ENCODE results near the gene FN3KRP.
"Not testable (repeated sequence)": the region's sequence is repeated elsewhere in the genome, so short reads cannot be mapped to it uniquely, and the experiment has no call there.

Gene FN3KRP

GRCh38 chr17:82756166-82756565 is 39.7 kb downstream of the FN3KRP start:
- TF ChIP-seq, protein P1, sequence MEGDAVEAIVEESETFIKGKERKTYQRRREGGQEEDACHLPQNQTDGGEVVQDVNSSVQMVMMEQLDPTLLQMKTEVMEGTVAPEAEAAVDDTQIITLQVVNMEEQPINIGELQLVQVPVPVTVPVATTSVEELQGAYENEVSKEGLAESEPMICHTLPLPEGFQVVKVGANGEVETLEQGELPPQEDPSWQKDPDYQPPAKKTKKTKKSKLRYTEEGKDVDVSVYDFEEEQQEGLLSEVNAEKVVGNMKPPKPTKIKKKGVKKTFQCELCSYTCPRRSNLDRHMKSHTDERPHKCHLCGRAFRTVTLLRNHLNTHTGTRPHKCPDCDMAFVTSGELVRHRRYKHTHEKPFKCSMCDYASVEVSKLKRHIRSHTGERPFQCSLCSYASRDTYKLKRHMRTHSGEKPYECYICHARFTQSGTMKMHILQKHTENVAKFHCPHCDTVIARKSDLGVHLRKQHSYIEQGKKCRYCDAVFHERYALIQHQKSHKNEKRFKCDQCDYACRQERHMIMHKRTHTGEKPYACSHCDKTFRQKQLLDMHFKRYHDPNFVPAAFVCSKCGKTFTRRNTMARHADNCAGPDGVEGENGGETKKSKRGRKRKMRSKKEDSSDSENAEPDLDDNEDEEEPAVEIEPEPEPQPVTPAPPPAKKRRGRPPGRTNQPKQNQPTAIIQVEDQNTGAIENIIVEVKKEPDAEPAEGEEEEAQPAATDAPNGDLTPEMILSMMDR (conservative IDR thresholded peaks at IDR 0.05; ENCODE audit: low read depth, low read length): no peak
- DNase-seq (ENCODE audit: low read depth): no peak
- no peak overlapping the region for H3K4me3 ChIP-seq (ENCODE audit: low read depth, low read length)

DNA sequence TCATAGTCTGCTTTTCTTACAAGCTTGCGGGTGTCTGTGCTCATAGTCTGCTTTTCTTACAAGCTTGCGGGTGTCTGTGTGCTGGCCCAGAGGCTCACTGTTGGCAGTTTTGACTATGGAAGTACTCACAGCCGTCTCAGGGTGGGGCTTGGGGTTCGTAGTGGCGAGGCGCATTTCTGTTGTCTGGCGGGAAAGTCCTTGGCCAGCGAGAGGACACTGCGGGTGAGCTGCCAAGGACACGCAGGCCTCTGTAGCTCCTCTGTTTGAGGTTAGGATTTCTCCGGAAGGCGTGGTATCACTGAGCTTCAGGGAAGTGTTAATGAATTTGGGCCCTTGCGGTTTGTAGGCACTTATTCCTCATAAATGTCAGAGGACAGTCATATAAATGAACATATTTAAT is 48.9 kb downstream of the FN3KRP start:
- TF ChIP-seq, protein P1 (conservative IDR thresholded peaks at IDR 0.05; ENCODE audit: low read depth, low read length): no peak
- DNase-seq (ENCODE audit: low read depth): no peak
- H3K4me3 ChIP-seq (ENCODE audit: low read depth, low read length): no peak overlapping the region

DNA sequence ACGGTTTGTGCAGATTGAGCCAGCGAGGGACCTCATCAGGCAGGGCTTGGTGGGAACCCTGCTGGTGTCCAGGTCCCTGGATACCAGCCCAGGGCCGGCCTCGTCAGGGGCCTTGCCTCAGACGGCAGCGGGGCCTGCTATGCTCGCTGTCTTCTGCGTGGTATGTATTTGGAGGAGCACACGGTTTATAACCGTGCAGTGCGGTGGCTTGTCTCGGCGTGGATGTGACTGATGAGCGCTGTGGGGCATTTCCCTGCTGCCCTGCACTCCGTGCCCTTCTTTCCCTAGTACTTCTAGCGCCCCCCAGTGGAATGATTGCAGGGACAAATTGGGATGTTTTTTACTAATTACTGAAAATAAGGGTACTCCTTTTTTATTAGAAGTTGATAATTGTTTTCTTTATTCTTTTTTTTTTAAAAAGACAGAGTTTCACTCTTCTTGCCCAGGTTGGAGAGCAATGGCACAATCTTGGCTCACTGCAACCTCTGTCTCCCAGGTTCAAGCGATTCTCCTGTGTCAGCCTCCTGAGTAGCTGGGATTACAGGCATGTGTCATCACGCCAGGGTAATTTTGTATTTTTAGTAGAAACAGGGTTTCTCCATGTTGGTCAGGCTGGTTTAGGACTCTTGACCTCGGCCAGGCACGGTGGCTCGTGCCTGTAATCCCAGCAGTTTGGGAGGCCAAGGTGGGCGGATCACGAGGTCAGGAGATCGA is 50.7 kb downstream of the FN3KRP start:
- peak; percentile 59 for DNase-seq (ENCODE audit: low read depth)
- TF ChIP-seq, protein P1 (conservative IDR thresholded peaks at IDR 0.05; ENCODE audit: low read depth, low read length): peak; percentile 76
- no peak overlapping the region for H3K4me3 ChIP-seq (ENCODE audit: low read depth, low read length)

- TF ChIP-seq, protein P1 (conservative IDR thresholded peaks at IDR 0.05; ENCODE audit: low read depth, low read length): no peak
- H3K4me3 ChIP-seq (ENCODE audit: low read depth, low read length): no peak overlapping the region
- DNase-seq (ENCODE audit: low read depth): no peak
Observed at GRCh38 chr17:82769041-82769440, 52.5 kb downstream of the FN3KRP start.

- no peak overlapping the region for H3K4me3 ChIP-seq (ENCODE audit: low read depth, low read length)
- DNase-seq (ENCODE audit: low read depth): peak; percentile 85
- TF ChIP-seq, protein P1 (conservative IDR thresholded peaks at IDR 0.05; ENCODE audit: low read depth, low read length): no peak
Observed at GRCh38 chr17:82772026-82772425, 55.5 kb downstream of the FN3KRP start.

- not testable (repeated sequence) for DNase-seq (ENCODE audit: low read depth)
Observed at GRCh38 chr17:82774456-82774855, 58.0 kb downstream of the FN3KRP start.

GRCh38 chr17:82775001-82775823 is 58.7 kb downstream of the FN3KRP start:
- H3K4me3 ChIP-seq (ENCODE audit: low read depth, low read length): peak overlapping the region; percentile 19
- peak; percentile 52 for DNase-seq (ENCODE audit: low read depth)
- TF ChIP-seq, protein P1 (conservative IDR thresholded peaks at IDR 0.05; ENCODE audit: low read depth, low read length): peak; percentile 86

More at GRCh38 chr17:82774456-82774855, 58.0 kb downstream of the FN3KRP start:
- not testable (repeated sequence) for H3K4me3 ChIP-seq (ENCODE audit: low read depth, low read length)
